Natural killer cell (primary cell): ENCODE results near the gene AQP9. TPM values are rescaled to one million over a fixed set of nuclear protein-coding genes. Genes with fewer than 3 reads are reported as not detected.

Source experiments
- ATAC-seq, 3 donors: fragments of 150-1000 bp in 2 of 3; fragments of 200-7000 bp in 1 of 3; cut with Tn5 transposase; 1 replicate in 1 of 3; 2 replicates in 2 of 3; pipeline ENCODE4 v1.10.0; 2021; ENCODE audit warnings: mild to moderate bottlenecking in 2 of 3, moderate library complexity in 2 of 3
- DNase-seq, 2 donors: peaks; one replicate each; pipeline versions ENCODE4 v3.0.0 to v3.0.0-alpha.2; 2013 to 2021; ENCODE audit warnings: mixed read lengths in 1 of 2
- H3K27ac ChIP-seq: one replicate; pipeline ENCODE4 v1.5.1; 2013; ENCODE audit warnings: mild to moderate bottlenecking, low read length
- H3K27me3 ChIP-seq: one replicate; pipeline ENCODE4 v1.6.1; 2013; ENCODE audit warnings: low read length; ENCODE audit not compliant: control insufficient read depth, insufficient read depth
- H3K36me3 ChIP-seq: one replicate; pipeline ENCODE4 v1.6.1; 2013; ENCODE audit warnings: low read length; ENCODE audit not compliant: control insufficient read depth, insufficient read depth
- H3K4me1 ChIP-seq: one replicate; pipeline ENCODE4 v1.6.1; 2013; ENCODE audit warnings: low read length; ENCODE audit not compliant: control insufficient read depth, insufficient read depth
- H3K4me3 ChIP-seq: one replicate; pipeline ENCODE4 v1.5.1; 2013; ENCODE audit warnings: low read length
- H3K9me3 ChIP-seq: one replicate; pipeline ENCODE4 v1.6.1; 2013; ENCODE audit warnings: low read length; ENCODE audit not compliant: control insufficient read depth, insufficient read depth
- H3K27ac Mint-ChIP-seq, 2 donors: one replicate each; pipeline ENCODE4 v1.8.0; 2022; ENCODE audit warnings: mild to moderate bottlenecking in 2 of 2, mixed read lengths in 2 of 2, moderate library complexity in 1 of 2
- H3K27me3 Mint-ChIP-seq, 2 donors: one replicate each; pipeline ENCODE4 v1.8.0; 2022; ENCODE audit warnings: low read depth in 2 of 2, mixed read lengths in 2 of 2
- H3K36me3 Mint-ChIP-seq: one replicate; pipeline ENCODE4 v1.8.0; 2022; ENCODE audit warnings: mixed read lengths
- H3K4me1 Mint-ChIP-seq, 2 donors: one replicate each; pipeline ENCODE4 v1.8.0; 2022; ENCODE audit warnings: mixed read lengths in 2 of 2
- H3K4me3 Mint-ChIP-seq: one replicate; pipeline ENCODE4 v1.8.0; 2022; ENCODE audit warnings: mild to moderate bottlenecking, moderate library complexity, mixed read lengths
- H3K9me3 Mint-ChIP-seq, 2 donors: one replicate each; pipeline ENCODE4 v1.8.0; 2022; ENCODE audit warnings: mixed read lengths in 2 of 2
- WGBS: methylation state at CpG from one replicate; pipeline ENCODE4 v1.1.7; 2013; ENCODE audit warnings: missing lambda C conversion rate; ENCODE audit not compliant: insufficient coverage; 5-methylcytosine and 5-hydroxymethylcytosine counted together
- intact Hi-C: fragments of 100-400 bp; cut with micrococcal nuclease; formaldehyde crosslinking; loops from one replicate; pipeline ENCODE4 v1.14.2; 2022
- total RNA-seq, 4 donors: library from RNA; stranded (reverse); fragments of 120-200 nt in 1 of 4; gene quantifications; one replicate each; pipeline versions ENCODE4 v1.2.3 to v1.2.4, GENCODE V29; 2013 to 2022
- TF ChIP-seq, protein P1 (sequence below): fragments of 200-600 bp; IDR thresholded peaks from one replicate; pipeline ENCODE4 v1.8.0; 2022; ENCODE audit warnings: antibody characterized with exemption

AQP9 gene
- total RNA-seq, 3 donors from 2014 or later (not counting 1 experiment from before 2014, with no cell fraction given), result 2.4 to 19.7 (median 2.8) TPM

DNA sequence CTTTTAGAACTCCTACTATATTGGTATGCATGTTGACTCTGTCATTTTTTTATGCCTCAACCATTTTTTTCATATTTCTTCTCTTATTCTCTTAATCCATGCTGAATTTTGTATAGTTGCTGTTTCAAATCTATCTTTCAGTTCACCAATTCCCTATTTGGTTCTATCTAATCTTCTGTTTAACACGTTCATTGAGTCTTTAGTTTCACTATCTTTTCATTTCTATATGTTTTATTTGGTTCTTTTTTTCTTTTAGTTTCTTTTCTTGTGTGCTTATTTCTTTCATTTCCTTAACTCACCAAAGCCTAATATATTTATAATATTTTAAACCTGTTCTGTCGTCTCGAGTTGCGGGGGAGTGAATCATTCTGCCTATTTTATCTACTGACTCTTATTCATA is 8.0 kb downstream of the AQP9 start:
- TF ChIP-seq, protein P1, sequence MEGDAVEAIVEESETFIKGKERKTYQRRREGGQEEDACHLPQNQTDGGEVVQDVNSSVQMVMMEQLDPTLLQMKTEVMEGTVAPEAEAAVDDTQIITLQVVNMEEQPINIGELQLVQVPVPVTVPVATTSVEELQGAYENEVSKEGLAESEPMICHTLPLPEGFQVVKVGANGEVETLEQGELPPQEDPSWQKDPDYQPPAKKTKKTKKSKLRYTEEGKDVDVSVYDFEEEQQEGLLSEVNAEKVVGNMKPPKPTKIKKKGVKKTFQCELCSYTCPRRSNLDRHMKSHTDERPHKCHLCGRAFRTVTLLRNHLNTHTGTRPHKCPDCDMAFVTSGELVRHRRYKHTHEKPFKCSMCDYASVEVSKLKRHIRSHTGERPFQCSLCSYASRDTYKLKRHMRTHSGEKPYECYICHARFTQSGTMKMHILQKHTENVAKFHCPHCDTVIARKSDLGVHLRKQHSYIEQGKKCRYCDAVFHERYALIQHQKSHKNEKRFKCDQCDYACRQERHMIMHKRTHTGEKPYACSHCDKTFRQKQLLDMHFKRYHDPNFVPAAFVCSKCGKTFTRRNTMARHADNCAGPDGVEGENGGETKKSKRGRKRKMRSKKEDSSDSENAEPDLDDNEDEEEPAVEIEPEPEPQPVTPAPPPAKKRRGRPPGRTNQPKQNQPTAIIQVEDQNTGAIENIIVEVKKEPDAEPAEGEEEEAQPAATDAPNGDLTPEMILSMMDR, result no peak
- H3K27ac Mint-ChIP-seq, result no peak overlapping the region
- H3K27me3 ChIP-seq, result no peaks in the 10 kb centered on the region
- H3K9me3 ChIP-seq, result no peaks in the 10 kb centered on the region
- ATAC-seq, result no peak
- peaks cover 17 to 40% of the 10 kb centered on the region in 2 donors for H3K27me3 Mint-ChIP-seq
- H3K36me3 ChIP-seq, result no peaks in the 10 kb centered on the region
- DNase-seq, result no peak
- WGBS, result no CpG with 5 or more reads among the region's 4 CpGs
- no peaks in the 10 kb centered on the region for H3K4me1 ChIP-seq
- H3K4me1 Mint-ChIP-seq, result no peaks in the 10 kb centered on the region
- no peak overlapping the region for H3K27ac ChIP-seq
- no peak overlapping the region for H3K4me3 ChIP-seq
- intact Hi-C loops, result no loop called here
- no peaks in the 10 kb centered on the region for H3K36me3 Mint-ChIP-seq
- H3K9me3 Mint-ChIP-seq, result no peaks in the 10 kb centered on the region
- H3K4me3 Mint-ChIP-seq, result no peak overlapping the region

DNA sequence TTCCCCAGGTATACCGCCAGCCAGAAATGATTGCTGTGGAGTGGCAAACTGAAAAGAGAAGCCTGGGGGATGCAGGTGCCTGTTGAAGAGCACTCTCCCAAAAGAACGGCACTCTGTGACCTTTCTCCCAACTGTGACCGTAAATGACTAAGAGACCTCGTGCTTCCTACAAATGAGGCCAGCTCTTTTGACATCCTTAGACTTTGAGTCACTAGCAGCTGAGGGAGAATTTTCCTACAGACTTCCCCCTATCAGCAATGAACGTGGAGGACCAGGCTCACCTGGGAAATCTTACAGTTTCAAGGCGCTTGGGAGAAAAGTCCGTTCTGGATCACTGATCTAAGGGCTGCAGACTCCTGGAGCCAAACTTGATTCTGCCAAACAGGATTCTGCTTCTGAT is 8.6 kb downstream of the AQP9 start:
- intact Hi-C loops, result no loop called here
- no peak overlapping the region for H3K4me3 Mint-ChIP-seq

DNA sequence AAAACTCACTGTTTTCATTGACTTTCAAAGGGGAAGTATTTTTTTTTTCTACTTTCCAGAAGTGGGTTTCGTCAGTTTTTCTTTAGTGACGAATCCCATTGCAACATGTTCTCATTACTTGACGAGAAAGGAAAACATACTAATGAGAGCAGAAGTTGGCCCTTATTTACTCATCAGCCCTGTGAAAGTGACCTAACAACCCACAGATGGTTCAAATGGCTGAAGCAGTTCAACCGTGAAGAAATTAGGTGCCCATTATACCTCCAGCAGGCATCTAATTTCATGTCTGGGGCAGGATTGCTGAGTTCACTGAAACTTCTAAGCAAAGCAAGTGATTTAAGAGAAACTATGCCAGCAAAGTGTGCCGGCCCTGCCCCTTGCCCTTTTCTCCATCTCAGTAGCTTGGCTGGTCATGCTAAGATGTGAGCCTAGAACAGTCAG is 9.0 kb downstream of the AQP9 start:
- Histone ChIP-seq H3K4me1 (no peaks in the 10 kb centered on the region), H3K9me3 (no peaks in the 10 kb centered on the region), H3K4me3 (no peak overlapping the region), H3K27ac (peak overlapping the region; percentile 28), H3K27me3 (no peaks in the 10 kb centered on the region), H3K36me3 (no peaks in the 10 kb centered on the region)
- intact Hi-C loops, result no loop called here
- no peaks in the 10 kb centered on the region for H3K4me1 Mint-ChIP-seq
- H3K27me3 Mint-ChIP-seq, result peaks cover 9 to 30% of the 10 kb centered on the region in 2 donors
- WGBS, result 53% methylated on average over 5 of the region's 5 CpGs
- ATAC-seq (peak in 1 of 3 donors; percentile 73), DNase-seq (no peak)
- no peak overlapping the region for H3K27ac Mint-ChIP-seq
- H3K36me3 Mint-ChIP-seq, result no peaks in the 10 kb centered on the region
- H3K4me3 Mint-ChIP-seq, result no peak overlapping the region
- TF ChIP-seq, protein P1, result no peak
- H3K9me3 Mint-ChIP-seq, result no peaks in the 10 kb centered on the region

More for the DNA sequence above, 8.6 kb downstream of the AQP9 start:
- H3K27me3 Mint-ChIP-seq, result peaks cover 13 to 35% of the 10 kb centered on the region in 2 donors
- TF ChIP-seq, protein P1, result no peak
- Histone ChIP-seq H3K4me3 (no peak overlapping the region), H3K9me3 (no peaks in the 10 kb centered on the region), H3K27me3 (no peaks in the 10 kb centered on the region), H3K27ac (peak overlapping the region; percentile 10), H3K4me1 (no peaks in the 10 kb centered on the region), H3K36me3 (no peaks in the 10 kb centered on the region)
- no peaks in the 10 kb centered on the region for H3K36me3 Mint-ChIP-seq
- DNase-seq (no peak), ATAC-seq (peak in 1 of 3 donors; percentile 66)
- 67% methylated on average over 7 of the region's 7 CpGs for WGBS
- no peak overlapping the region for H3K27ac Mint-ChIP-seq
- no peaks in the 10 kb centered on the region for H3K4me1 Mint-ChIP-seq
- H3K9me3 Mint-ChIP-seq, result no peaks in the 10 kb centered on the region

DNA sequence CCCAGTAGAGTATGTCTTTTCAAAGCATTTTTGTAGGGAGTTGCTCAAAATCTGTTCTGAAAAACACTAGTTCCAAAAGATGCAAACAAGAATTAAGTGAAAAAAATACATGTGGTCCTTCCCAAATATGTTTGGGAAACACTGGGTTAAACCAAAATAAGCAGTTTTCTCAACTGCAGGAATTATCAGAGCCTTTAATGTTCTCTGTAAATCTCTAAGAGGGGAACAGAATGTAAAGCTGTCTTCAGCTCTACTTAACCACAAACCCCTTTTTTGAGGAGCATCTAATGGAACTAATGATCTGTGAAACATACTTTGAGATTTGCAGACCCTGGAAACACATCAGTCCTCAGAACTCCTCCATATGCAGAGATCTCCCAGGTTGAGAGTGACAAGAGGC is 9.9 kb downstream of the AQP9 start:
- no peaks in the 10 kb centered on the region for H3K4me1 ChIP-seq
- DNase-seq, result no peak
- H3K27ac ChIP-seq, result no peak overlapping the region
- Mint-ChIP-seq H3K9me3 (no peaks in the 10 kb centered on the region), H3K36me3 (no peaks in the 10 kb centered on the region), H3K4me3 (no peak overlapping the region), H3K4me1 (no peaks in the 10 kb centered on the region), H3K27me3 (peaks cover 3 to 30% of the 10 kb centered on the region in 2 donors), H3K27ac (no peak overlapping the region)
- no peaks in the 10 kb centered on the region for H3K27me3 ChIP-seq
- ATAC-seq, result no peak
- H3K9me3 ChIP-seq, result no peaks in the 10 kb centered on the region
- TF ChIP-seq, protein P1, result no peak
- intact Hi-C loops, result no loop called here
- H3K4me3 ChIP-seq, result no peak overlapping the region
- no peaks in the 10 kb centered on the region for H3K36me3 ChIP-seq
